ENCODE results near the gene SHF.
"Not testable (repeated sequence)": the region's sequence is repeated elsewhere in the genome, so short reads cannot be mapped to it uniquely, and the experiment has no call there.

The SHF gene

DNA sequence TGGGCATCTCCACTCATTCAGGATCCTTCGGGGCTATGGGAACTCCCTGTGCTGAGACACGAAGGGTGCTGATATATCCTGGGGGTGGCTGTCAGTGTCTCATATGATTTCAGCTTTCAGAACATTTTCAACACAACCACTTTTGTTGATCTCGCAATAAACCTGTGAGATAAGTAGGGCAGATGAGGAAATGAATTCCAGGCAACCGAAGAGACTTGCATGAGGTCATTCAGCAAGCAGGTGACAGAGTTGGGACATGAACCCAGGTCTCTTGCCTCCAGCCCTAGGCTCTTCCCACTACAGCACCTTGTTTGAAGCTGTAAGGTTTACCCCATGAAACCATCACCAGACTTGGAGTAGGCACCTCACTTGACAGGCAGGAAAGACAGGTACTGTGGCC is 41.4 kb downstream of the SHF start:
- DNase-seq (ENCODE audit: low spot score) = no peak

DNA sequence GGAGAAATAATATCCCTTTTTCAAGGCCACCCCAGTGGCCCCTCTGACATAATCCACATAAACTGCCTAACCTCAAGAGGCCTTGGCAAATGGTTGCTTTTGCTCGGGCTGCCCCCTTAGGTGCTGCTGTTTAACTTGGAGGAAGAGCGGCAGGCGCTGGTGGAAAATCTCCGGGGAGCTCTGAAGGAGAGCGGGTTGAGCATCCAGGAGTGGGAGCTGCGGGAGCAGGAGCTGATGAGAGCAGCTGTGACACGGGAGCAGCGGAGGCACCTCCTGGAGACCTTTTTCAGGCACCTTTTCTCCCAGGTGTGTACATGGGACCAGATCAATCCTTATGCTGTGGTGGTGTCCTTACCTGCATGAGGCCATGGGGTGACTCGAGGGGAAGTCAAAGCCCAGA is 43.0 kb downstream of the SHF start:
- no peak for DNase-seq (ENCODE audit: low spot score)

DNA sequence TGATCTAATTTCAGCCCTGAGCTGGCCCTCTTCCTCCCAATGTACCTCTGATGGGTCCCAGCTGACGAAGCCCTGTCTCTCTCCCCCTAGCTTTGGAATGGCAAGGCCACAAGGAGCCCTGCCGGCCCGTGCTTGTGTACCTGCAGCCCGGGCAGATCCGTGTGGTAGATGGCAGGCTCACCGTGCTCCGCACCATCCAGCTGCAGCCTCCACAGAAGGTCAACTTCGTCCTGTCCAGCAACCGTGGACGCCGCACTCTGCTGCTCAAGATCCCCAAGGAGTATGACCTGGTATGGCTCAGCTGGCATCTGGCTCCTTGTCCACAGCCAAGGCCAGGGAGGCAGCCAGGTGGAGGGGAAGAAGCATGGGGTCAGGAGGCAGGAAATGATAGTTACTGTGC is 43.8 kb downstream of the SHF start:
- DNase-seq (ENCODE audit: low spot score) = no peak

DNA sequence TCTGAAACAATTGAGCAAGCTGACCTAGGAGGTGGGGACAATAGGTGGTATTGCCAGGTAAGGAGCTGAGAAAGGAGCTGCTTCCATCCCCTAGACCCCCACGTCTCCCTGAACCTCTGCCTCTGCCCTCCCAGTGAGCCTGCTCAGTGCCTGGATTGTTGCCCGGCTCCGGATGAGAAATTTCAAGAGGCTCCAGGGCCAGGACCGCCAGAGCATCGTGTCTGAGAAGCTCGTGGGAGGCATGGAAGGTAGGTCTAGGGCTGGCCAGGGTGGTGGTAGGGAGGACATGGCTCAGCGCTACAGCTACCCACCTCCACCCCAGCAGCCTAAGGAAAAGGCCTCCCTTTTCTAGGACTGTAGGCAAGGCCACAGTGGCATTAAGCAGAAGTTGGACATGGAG is 44.7 kb downstream of the SHF start:
- no peak for DNase-seq (ENCODE audit: low spot score)

DNA sequence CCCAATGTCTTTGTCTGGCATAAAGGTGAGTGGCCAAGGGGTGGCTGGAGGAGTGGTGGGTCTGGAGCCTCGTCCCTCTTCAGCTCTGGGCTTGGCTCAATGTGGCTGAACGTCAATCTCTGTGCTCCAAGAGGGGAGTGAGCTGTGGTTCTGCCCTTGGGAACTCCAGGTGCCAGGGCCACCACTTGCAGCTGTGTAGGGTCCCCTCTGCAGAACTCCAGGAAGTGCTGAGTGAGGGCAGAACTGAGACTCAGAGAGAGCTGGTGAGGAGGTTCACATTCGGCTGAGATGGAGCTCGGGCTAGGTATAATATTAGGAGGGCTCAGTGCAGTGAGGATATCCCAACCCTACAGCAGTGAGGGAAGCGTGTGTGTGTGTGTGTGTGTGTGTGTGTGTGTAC is 46.4 kb downstream of the SHF start:
- DNase-seq (ENCODE audit: low spot score) = no peak

DNA sequence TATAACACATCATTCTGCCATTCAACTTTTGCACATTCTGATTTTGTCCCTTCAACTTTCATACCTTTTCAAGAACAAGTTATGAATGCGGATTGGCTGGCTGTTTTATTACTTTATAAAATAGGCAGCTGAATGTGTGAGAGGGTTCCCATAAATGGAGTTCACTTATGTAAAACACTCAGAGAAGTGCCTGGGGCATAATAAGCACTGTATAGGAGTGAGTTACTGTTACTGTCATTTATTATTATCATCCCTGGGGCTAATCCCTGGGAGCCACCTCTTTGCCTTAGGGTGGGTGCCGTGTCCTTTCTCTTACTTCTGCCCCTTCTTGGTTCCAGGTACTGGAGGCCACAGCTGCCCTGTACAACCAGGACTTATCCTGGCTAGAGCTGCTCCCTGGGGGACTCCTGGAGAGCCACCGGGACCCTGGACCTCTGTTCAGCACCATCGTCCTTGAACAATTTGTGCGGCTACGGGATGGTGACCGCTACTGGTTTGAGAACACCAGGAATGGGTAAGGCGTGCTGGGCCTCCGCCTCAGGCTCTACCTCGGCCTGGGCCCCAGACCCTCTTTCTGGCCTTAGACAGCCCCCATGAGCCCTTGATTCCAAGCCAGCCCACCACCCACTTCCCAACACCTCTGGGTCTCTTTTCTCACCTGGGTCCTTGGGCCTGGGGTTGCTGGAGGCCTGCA is 47.1 kb downstream of the SHF start:
- DNase-seq (ENCODE audit: low spot score) = no peak

DNA sequence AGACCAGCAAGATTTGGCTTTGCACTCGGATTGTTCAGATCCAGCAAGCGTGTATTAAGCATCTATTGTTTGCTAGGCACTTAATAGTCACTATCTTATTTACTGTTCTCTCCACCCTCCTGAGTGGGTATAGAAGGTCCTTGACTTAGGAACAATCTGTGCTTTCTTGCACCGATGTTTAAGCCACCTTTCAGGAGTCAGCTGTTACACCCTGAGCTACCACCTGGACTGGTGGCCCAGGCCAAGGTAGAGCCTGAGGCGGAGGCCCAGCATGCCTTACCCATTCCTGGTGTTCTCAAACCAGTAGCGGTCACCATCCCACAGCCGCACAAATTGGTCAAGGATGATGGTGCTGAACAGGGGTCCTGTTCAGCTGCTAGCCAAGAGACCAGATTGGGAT is 48.0 kb downstream of the SHF start:
- no peak for DNase-seq (ENCODE audit: low spot score)

DNA sequence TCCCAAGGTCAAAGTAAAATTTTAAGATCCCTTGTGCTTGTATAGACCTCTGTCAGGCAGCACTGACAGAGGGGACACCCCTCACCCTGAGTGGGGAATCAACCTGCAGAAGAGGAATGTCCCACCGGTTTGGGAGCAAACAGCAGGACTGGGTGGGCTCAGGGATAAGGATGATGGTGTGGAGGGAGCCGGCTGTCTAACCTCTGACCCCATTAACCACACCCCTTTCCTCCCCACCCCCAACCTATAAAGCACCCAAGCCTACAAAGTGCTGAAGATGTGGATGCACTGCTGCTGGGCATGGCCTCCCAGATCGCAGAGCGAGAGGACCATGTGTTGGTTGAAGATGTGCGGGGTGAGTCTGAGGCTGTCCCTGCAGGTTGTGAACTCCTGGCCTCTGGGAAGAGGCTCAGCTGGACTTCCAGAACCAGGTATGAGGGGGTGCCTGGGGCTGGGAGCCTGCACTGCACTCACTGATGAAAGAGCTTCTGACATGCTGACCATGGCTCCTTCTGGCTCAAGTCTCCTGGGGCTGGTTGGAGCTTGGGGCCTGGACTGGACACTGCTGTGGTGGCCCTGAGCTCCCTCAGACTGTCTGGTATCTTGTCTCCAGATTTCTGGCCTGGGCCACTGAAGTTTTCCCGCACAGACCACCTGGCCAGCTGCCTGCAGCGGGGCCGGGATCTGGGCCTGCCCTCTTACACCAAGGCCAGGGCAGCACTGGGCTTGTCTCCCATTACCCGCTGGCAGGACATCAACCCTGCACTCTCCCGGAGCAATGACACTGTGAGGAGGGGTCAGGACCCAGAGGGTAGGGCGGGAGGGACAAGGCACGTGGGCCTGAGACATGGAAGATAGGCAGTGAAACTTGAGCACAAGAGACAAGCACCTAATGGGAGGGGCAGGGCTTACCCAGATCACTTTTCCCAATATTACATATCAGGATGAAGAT is 48.7 kb downstream of the SHF start:
- DNase-seq (ENCODE audit: low spot score) = no peak

DNA sequence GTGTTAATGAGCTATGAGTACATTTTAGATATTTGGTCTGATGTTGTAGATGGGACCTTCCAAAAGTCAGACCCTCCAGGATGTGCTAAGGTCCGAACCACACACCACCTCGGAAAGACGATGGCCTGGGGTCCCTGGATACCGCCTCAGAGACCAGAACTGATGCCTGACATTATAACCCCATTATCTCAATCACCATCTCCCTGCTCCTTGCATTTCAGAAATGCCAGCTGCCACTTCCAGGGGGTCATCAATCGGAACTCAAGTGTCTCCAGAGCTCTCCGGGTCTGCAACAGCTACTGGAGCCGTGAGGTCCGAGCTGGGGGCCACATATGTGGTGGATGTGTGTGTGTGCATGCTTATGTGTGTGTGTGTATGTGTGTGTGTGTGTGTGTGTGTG is 50.1 kb downstream of the SHF start:
- no peak for DNase-seq (ENCODE audit: low spot score)

DNA sequence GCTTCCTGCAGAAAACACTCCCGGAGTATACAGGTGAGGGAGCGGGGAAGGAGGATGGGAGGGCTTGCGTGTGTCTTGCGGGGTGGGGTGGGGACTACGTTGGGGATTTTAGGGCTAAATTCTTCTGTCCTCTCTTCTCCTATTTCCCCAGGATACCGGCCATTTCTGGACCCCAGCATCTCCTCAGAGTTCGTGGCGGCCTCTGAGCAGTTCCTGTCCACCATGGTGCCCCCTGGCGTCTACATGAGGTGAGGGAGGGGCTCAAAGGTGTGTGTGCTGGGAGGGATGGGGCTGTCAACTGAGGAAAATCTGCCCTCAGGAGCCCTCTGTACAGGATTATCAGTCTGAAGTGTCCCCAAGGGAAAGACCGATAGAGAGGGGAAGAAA is 51.4 kb downstream of the SHF start:
- DNase-seq (ENCODE audit: low spot score) = no peak

DNA sequence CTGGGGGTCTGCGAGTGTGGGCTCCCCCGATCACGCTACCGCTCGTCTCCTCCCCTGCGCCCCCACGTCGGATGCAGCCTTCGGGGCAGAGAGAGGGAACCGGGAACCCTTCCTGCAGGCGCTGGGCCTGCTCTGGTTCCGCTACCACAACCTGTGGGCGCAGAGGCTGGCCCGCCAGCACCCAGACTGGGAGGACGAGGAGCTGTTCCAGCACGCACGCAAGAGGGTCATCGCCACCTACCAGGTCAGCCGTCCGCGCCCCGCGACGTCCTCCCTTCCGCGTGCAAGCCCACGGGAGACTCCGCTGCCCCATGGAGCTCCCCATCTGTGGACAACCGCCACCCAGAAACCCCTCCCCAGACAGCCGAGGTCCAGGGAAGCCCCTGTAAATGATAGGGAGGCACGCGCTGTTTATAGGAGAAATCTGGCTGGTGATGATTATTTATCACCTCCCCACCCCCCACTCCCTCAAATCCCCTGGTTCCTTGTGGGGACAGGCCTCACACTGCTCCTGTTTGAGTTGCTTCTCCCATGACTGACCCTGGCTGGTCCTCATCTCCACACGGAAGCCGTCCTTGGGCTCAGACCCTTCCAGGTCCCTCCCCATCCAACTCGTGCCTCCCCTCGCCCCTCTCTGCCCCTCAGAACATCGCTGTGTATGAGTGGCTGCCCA is 51.9 kb downstream of the SHF start:
- not testable (repeated sequence) for DNase-seq (ENCODE audit: low spot score)

DNA sequence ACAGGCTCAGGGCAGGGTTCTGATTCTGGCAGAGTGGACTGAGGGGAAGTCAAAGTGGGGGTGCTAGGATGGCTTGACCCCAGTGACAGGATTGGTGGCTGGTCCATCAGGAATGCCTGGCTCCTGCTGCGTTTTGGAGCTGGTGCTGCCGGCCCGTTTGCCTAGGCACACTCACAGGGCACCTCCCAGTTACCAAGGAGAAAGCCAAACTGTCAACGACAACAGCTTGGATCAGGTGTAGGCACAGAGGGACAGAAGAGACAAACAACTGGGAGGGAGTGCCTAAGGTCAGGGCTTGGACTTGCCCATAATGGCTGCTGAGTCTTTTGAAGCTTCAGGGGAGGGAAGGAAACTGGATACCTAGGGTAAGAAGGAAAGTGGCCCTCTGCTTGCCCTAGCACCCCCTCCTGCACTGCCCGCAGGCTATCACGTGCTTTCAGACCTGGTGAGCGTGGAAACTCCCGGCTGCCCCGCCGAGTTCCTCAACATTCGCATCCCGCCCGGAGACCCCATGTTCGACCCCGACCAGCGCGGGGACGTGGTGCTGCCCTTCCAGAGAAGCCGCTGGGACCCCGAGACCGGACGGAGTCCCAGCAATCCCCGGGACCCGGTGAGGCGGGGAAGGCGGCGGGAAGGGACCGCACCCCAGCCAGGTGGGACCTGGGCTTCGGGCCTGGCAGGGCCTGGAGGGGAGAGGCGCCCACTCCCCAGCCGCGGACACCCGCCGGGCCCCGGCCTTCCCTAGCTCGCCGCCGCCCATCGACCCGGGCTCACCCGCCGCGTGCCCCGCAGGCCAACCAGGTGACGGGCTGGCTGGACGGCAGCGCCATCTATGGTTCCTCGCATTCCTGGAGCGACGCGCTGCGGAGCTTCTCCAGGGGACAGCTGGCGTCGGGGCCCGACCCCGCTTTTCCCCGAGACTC is 52.8 kb downstream of the SHF start:
- no peak for DNase-seq (ENCODE audit: low spot score)

DNA sequence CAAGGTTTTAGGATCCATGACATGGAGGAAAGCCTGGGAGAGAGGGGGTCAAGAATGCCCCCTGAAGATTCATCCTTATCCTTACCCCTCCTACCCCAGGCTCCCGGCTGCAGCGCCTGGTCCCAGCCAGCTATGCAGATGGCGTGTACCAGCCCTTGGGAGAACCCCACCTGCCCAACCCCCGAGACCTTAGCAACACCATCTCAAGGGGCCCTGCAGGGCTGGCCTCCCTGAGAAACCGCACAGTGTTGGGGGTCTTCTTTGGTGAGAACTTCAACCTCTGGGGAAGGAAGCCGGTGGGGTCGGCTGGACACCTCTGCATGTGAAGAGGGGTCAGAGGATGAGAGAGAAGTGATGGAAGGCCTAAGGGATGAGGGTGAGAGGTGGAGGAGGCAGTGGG is 53.7 kb downstream of the SHF start:
- DNase-seq (ENCODE audit: low spot score) = no peak

DNA sequence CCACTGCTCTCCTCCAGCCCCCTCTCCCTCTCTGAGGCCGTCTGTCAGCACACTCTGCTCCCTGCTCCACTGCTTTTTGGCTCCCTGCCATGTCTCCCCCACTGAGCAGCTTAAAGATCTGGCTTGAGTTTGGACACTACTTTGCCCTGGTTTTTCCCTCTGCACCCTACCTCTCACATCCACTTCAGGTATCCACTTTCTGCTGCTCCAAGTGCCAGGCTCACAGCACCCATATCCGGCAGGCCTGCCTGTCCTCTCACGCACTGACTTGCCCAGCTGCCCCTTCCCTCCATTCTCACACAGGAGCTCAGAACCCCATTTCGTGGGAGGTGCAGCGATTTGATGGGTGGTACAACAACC is 54.2 kb downstream of the SHF start:
- DNase-seq (ENCODE audit: low spot score) = no peak

DNA sequence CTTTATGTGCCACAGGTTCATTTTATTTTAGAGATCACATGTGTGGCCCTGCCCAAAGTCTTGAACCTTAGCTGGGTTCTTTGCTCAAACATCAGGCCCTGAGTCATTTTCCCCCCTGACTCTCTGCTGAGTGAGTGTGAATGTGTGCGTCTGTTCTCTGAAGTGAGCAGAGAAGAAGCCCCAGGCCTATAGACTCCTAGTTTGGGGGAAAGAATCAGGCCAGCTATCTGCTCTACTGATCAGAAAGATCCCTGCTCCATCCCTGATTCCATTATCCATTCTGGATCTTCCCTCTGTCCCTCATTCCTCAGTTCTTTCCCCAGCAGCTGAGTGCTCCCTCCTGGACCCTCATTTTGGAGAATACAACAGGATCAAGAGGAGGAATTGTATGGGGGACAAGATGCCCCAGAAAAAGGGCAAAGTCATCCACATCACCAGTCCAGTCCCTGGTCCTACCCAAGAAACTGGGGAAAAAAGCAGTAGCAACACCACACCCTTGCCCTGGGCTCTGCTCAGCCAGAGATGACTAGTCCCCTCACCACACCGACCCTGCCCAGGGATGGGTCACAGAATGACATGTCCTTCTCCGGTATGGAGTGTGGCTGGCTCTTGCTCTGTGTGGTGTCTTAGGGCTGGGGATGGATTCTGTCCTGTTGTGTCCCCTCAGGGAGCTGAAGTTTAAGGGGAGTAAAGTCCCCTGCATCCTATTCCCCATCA is 54.8 kb downstream of the SHF start:
- no peak for DNase-seq (ENCODE audit: low spot score)

DNA sequence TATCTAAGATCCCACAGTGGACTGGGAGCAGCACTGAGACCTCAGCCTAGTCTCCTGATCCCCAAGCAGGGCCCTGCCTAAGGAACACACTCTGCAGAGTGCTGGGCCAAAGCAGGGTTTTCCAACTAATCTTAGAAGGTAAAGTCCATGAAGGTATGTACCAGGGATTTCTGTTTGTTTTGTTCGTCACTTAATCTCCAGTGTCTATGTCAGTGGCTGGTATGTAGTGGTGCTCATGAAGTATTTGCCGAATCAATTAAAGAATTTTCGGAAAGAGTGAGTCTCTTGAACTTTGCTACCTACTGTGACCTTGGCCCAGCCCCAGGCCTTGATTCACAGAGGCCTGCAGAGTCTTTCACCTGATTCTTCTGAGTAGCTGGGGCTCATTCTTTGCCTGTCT is 56.3 kb downstream of the SHF start:
- DNase-seq (ENCODE audit: low spot score) = no peak

DNA sequence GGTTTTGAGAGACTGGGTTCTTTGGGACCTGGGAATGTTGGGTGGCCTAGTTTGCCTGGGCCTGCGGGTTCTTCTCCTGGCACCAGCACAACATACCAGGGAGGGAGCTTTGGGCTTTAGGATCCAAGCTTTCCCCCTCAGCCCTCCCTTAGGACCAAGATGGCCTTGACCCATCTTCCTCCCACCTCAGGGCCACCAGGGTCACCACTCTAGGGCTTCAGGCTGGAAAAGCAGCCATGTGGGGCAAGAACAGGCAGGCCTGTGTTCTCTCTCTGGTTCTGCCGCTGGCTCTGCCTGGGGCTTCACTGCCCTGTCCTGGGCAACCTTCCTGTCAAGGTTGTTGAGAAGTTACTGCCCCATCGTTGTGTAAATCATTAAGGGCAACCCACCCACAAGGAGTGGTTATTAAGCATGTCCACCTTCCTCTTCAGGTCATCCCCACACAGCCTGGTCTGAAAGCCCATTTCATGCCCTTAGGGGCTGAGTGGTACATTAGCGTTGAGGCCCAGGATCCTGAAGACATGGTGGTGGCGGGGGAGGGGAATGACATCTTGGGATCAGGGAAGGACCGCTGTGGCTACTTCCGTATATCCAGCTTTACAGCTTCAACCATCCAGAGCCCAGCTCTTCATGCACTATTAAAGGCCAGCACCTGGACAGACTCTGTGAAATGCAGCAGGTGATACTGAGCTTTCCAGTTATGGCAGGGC is 57.3 kb downstream of the SHF start:
- no peak for DNase-seq (ENCODE audit: low spot score)

DNA sequence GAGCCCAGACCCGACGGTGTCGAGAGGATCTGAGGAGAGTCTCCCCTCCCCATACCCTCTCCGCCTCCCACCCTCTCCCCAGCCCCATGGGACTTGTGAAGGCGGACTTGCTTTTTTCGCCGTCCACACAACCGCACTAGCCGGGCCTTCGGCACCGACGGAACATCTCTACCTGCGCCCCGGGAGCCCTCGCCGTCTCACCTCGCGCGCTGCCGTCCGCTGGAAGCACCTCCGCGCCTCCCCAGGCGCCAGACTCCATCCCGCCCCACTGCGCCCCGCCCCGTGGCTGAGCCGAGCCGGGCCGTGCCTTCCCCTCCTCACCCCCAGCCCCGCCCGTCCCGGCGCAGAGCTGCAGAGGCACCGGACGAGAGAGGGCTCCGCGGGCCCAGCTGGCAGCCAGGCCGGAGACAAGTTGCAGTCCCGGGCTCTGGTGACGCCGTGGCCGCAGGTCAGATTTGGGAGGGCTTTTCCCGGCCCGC is 58.1 kb downstream of the SHF start, which contains the start of the genes DUOX1 and DUOXA1:
Gene DUOX1, plus strand, starts transcription at position 344 of the 479 bp plus-strand sequence. CDS start 1,973 bp downstream, outside the sequence.
Gene DUOXA1, minus strand, starts transcription at position 229 of the 479 bp plus-strand sequence. CDS start 6,865 bp downstream, outside the sequence.
- DNase-seq (ENCODE audit: low spot score) = peak; percentile 37

DNA sequence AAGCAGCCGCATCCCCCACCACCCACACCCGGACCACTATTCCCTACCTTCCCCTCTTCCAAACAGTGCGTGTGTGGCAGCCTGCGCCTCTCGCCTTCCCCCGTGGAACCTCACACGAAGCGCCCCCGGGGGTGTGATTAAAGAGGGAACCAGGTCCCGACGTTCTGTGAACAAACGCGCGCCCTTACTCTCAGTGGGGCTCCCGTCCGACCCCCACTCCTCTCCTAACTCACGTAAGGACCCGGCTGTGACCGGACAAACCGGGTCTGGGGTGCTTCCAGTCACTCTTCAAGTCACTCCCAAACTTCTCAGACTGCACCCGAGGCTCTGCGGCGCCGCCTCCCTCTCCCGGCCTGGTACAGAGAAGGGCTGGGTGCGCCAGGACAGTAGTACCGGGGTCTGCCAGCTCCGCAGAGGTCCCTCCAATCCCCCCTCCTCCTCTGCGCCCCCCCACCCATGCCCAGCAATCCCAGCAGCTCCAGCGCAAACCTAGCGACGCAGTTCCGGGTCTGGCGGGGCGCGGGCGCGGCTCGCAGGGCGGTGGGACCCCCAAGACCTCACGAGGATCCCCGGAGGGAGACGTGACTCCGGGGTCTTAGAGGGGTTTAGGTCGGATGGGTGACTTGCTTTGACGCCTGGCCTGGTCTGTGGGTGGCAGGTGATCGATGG is 58.7 kb downstream of the SHF start:
- no peak for DNase-seq (ENCODE audit: low spot score)
